HEK293 (cell line): ENCODE results near the gene RAB11FIP3.
"Not testable (repeated sequence)": the region's sequence is repeated elsewhere in the genome, so short reads cannot be mapped to it uniquely, and the experiment has no call there.

Source experiments
- CTCF ChIA-PET: fragments of 350-600 bp; formaldehyde crosslinking; extraction: SDS; loops from one replicate; lab custom pipeline; 2021; ENCODE audit warnings: antibody characterized with exemption; lab: Yijun Ruan, JAX
- POLR2A ChIA-PET: fragments of 300-600 bp; formaldehyde crosslinking; extraction: SDS; loops from one replicate; lab custom pipeline; 2020; ENCODE audit warnings: antibody characterized with exemption, inconsistent platforms; lab: Yijun Ruan, JAX
- H3K27ac ChIP-seq: fragments of 200-500 bp; sonication (Bioruptor generic); 2 replicates; pipeline ENCODE4 v1.5.1; 2014; ENCODE audit warnings: low read depth, low read length, control low read depth, inconsistent platforms; ENCODE audit errors: extremely low read depth
- H3K36me3 ChIP-seq, 2 experiments: fragments of 200-500 bp in 1 of 2; sonication (Bioruptor generic) in 1 of 2; 1 replicate in 1 of 2; 2 replicates in 1 of 2; pipeline ENCODE4 v1.5.1; 2014 to 2017; ENCODE audit warnings: inconsistent platforms in 2 of 2, low read length in 2 of 2; ENCODE audit not compliant: control insufficient read depth in 2 of 2, insufficient read depth in 1 of 2
- H3K4me1 ChIP-seq: fragments of 200-500 bp; sonication (Bioruptor generic); 2 replicates; pipeline ENCODE4 v1.5.1; 2014; ENCODE audit warnings: mild to moderate bottlenecking, low read length, inconsistent platforms; ENCODE audit not compliant: control insufficient read depth, insufficient read depth
- H3K4me3 ChIP-seq: 2 replicates; pipeline ENCODE4 v1.5.1; 2011; ENCODE audit warnings: low read depth, mild to moderate bottlenecking, control low read depth, low read length, moderate library complexity
- H3K9me3 ChIP-seq: fragments of 200-500 bp; sonication (Bioruptor generic); 2 replicates; pipeline ENCODE4 v1.5.1; 2014; ENCODE audit warnings: low read depth, low read length, inconsistent platforms; ENCODE audit not compliant: control insufficient read depth, insufficient read depth
- EGR2 ChIP-seq: fragments of 450-650 bp; formaldehyde crosslinking; IDR thresholded peaks from 2 replicates; pipeline ENCODE4 v1.5.1; 2016; ENCODE audit warnings: low read depth, missing biosample characterization, missing genetic modification characterization
- ELK4 ChIP-seq: IDR thresholded peaks from 2 replicates; pipeline ENCODE4 v1.6.1; 2011; ENCODE audit warnings: mild to moderate bottlenecking, low read depth, low read length, borderline replicate concordance
- HIC1 ChIP-seq: fragments of 450-650 bp; formaldehyde crosslinking; IDR thresholded peaks from 2 replicates; pipeline ENCODE4 v1.5.1; 2016; ENCODE audit warnings: missing biosample characterization, missing genetic modification characterization
- RBAK ChIP-seq: fragments of 450-650 bp; formaldehyde crosslinking; IDR thresholded peaks from 2 replicates; pipeline ENCODE4 v1.5.1; 2016; ENCODE audit warnings: missing biosample characterization, missing genetic modification characterization
- ZBTB48 ChIP-seq: fragments of 450-650 bp; formaldehyde crosslinking; IDR thresholded peaks from 2 replicates; pipeline ENCODE4 v1.5.1; 2016; ENCODE audit warnings: missing biosample characterization, missing genetic modification characterization
- ZFHX2 ChIP-seq: fragments of 450-650 bp; formaldehyde crosslinking; conservative IDR thresholded peaks from 2 replicates; pipeline ENCODE4 v1.5.1; 2016; ENCODE audit warnings: missing biosample characterization, missing genetic modification characterization
- ZNF133 ChIP-seq: fragments of 450-650 bp; formaldehyde crosslinking; IDR thresholded peaks from 2 replicates; pipeline ENCODE4 v1.5.1; 2016; ENCODE audit warnings: missing biosample characterization, missing genetic modification characterization
- ZNF184 ChIP-seq: fragments of 450-650 bp; IDR thresholded peaks from 2 replicates; pipeline ENCODE4 v1.5.1; 2018; ENCODE audit warnings: missing biosample characterization, mild to moderate bottlenecking, missing genetic modification characterization
- ZNF416 ChIP-seq: fragments of 450-650 bp; formaldehyde crosslinking; IDR thresholded peaks from 2 replicates; pipeline ENCODE4 v1.5.1; 2016; ENCODE audit warnings: missing biosample characterization, missing genetic modification characterization
- ZNF549 ChIP-seq: fragments of 450-650 bp; IDR thresholded peaks from 2 replicates; pipeline ENCODE4 v1.5.1; 2018; ENCODE audit warnings: missing biosample characterization, missing genetic modification characterization, mild to moderate bottlenecking, inconsistent platforms, moderate library complexity
- ZNF600 ChIP-seq: fragments of 450-650 bp; formaldehyde crosslinking; IDR thresholded peaks from 2 replicates; pipeline ENCODE4 v1.5.1; 2016; ENCODE audit warnings: missing biosample characterization, missing genetic modification characterization
- ZNF624 ChIP-seq: fragments of 450-650 bp; formaldehyde crosslinking; IDR thresholded peaks from 2 replicates; pipeline ENCODE4 v1.5.1; 2017; ENCODE audit warnings: missing biosample characterization, missing genetic modification characterization

RAB11FIP3 gene

GRCh38 chr16:377419-377951 lies 48.0 kb upstream of the RAB11FIP3 start:
- no peak overlapping the region for H3K27ac ChIP-seq
- ChIA-PET POLR2A (interaction anchor here (0.6 kb wide), 1 partner anchor 704 kb away, joined by 4 read pairs; no protein-coding TSS in a partner anchor), CTCF (no interaction called here)
- no peaks in the 10 kb centered on the region for H3K4me1 ChIP-seq
- TF ChIP-seq EGR2 (tag by site-specific recombination) (0 out of 2 replicates have a peak, but pooled peaks have one; percentile 3), ZNF600 (peak; percentile 52; the same call in 1 of the 2 replicates), HIC1 (tag by site-specific recombination) (no peak), ZNF624 (tag by site-specific recombination) (no peak), ZNF133 (tag by site-specific recombination) (no peak), ZNF416 (tag by site-specific recombination) (no peak), ZNF549 (tag by site-specific recombination) (no peak), ZNF184 (no peak)
- H3K4me3 ChIP-seq: no peak overlapping the region
- H3K36me3 ChIP-seq: peaks cover 0 to 47% of the 10 kb centered on the region in 2 experiments; a peak in 1 of 3 replicates
- no peaks in the 10 kb centered on the region for H3K9me3 ChIP-seq

GRCh38 chr16:378113-378820 lies 47.2 kb upstream of the RAB11FIP3 start:
- H3K4me3 ChIP-seq, POLR2A ChIA-PET, H3K27ac ChIP-seq, H3K4me1 ChIP-seq, H3K9me3 ChIP-seq: not testable (repeated sequence)
- CTCF ChIA-PET: interaction anchor here (1.0 kb wide), 1 partner anchor 8 kb away, joined by 3 read pairs; the partner anchor contains the start of gene MRPL28
- TF ChIP-seq EGR2 (tag by site-specific recombination) (peak; percentile 60; the same call in 1 of the 2 replicates), HIC1 (tag by site-specific recombination) (peak; percentile 47; the same call in 1 of the 2 replicates), ZFHX2 (tag by site-specific recombination) (peak; percentile 59)
- H3K36me3 ChIP-seq: peaks cover 0 to 40% of the 10 kb centered on the region in 2 experiments; a peak in 1 of 3 replicates

- CTCF ChIA-PET: interaction anchor here (1.0 kb wide), 1 partner anchor 8 kb away, joined by 3 read pairs; the partner anchor contains the start of gene MRPL28
- Histone ChIP-seq H3K36me3 (peaks cover 0 to 34% of the 10 kb centered on the region in 2 experiments; a peak in 1 of 3 replicates), H3K27ac (no peak overlapping the region), H3K9me3 (no peaks in the 10 kb centered on the region)
- TF ChIP-seq ELK4: no peak
- TF ChIP-seq ZFHX2 (tag by site-specific recombination): 0 out of 2 replicates have a peak, but pooled peaks have one; percentile 29
- TF ChIP-seq ZBTB48 (tag by site-specific recombination): no peak
- TF ChIP-seq HIC1 (tag by site-specific recombination): peak; percentile 27; the same call in 1 of the 2 replicates
- no peak for TF ChIP-seq RBAK (tag by site-specific recombination)
- TF ChIP-seq ZNF416 (tag by site-specific recombination): no peak
- TF ChIP-seq, all 188 proteins: peak for 2
- POLR2A ChIA-PET: no interaction called here
- Histone ChIP-seq H3K4me1 (no peaks in the 10 kb centered on the region), H3K4me3 (no peak overlapping the region)
Measured at GRCh38 chr16:378821-379182, 46.6 kb upstream of the RAB11FIP3 start.
